NCI-H82 (cell line): ENCODE measurements around the gene PAM.
"Not testable (repeated sequence)": the region's sequence is repeated elsewhere in the genome, so short reads cannot be mapped to it uniquely, and the experiment has no call there.

ENCODE experiments used
- DNase-seq: peaks from one replicate; lab custom pipeline; 2025; lab: John Stamatoyannopoulos, UW

Gene PAM

DNA sequence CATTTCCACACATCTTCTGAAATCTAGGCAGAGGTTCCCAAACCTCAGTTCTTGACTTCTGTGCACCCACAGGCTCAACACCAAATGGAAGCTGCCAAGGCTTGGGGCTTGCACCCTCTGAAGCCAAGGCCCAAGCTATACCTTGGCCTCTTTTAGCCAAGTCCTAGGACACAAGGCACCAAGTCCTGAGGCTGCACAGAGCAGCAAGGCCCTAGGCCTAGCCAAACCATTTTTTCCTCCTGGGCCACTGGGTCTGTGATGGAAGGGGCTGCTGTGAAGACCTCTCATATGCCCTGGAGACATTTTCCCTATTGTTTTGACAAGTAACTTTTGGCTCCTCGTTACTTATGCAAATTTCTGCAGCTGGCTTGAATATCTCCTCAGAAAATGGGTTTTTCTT, 244.5 kb downstream of the PAM start:
- not testable (repeated sequence) for DNase-seq

DNA sequence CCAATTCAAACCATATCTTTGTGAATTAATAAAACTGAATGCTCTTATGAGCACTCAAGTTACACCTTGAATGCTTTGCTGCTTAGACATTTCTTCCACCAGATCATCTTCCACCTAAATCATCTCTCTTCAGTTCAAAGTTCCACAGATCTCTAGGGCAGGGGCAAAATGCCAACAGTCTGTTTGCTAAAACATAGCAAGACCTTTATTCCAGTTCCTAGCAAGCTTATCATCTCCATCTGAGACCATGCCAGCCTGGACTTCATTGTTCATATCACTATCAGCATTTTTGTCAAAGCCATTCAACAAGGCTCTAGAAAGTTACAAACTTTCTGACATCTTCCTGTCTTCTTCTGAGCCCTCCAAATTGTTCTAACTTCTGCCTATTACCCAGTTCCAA, 245.0 kb downstream of the PAM start:
- no peak for DNase-seq

- peak; percentile 20 for DNase-seq
Observed at GRCh38 chr5:103003872-103004271, 248.8 kb downstream of the PAM start.

- peak; percentile 39 for DNase-seq
Observed at GRCh38 chr5:103005276-103005675, 250.2 kb downstream of the PAM start.

DNA sequence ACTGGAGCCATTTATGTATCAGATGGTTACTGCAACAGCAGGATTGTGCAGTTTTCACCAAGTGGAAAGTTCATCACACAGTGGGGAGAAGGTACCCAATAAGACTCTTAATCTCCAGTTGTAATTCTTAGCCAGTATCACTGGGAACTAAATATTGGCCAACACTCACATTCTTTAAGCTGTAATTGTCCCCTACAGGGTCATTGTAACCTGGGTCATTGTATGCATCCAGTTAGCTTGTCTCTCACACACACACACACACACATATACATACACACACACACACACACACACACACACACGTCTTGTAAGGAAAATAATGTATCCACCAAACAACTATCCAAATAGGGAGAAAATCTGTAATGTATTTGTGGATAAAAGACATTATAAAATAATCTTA, 251.8 kb downstream of the PAM start:
- no peak for DNase-seq

- no peak for DNase-seq
Observed at GRCh38 chr5:103010168-103010567, 255.1 kb downstream of the PAM start.

GRCh38 chr5:103013933-103014552, 258.9 kb downstream of the PAM start:
- no peak for DNase-seq

GRCh38 chr5:103014983-103015382, 259.9 kb downstream of the PAM start:
- no peak for DNase-seq

- DNase-seq, result no peak
Observed at GRCh38 chr5:103016167-103016566, 261.1 kb downstream of the PAM start.

- no peak for DNase-seq
Observed at GRCh38 chr5:103019804-103020203, 264.7 kb downstream of the PAM start.

DNA sequence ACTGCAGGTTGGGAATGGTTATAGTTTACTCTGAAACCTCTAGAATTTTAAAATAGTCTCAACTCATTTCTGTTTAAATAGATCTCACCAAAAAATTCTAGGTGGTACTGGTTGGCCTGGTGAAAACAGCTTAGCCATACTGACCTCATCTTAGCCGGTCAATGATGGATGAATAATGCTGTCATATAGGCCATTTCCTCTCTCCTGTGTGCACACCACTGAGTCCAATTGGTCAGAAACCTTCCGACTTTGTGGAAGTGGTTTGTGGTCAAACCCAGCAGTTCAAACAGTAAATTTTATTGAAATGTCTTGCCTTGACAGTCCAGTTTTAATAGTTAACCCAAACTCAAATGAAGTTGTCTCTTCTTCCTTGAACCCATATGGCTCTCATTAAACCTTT, 266.2 kb downstream of the PAM start:
- no peak for DNase-seq

GRCh38 chr5:103027267-103027666, 272.2 kb downstream of the PAM start:
- no peak for DNase-seq

GRCh38 chr5:103031607-103032006, 276.5 kb downstream of the PAM start:
- DNase-seq, result no peak

GRCh38 chr5:103033696-103034095, 278.6 kb downstream of the PAM start:
- DNase-seq, result no peak

DNA sequence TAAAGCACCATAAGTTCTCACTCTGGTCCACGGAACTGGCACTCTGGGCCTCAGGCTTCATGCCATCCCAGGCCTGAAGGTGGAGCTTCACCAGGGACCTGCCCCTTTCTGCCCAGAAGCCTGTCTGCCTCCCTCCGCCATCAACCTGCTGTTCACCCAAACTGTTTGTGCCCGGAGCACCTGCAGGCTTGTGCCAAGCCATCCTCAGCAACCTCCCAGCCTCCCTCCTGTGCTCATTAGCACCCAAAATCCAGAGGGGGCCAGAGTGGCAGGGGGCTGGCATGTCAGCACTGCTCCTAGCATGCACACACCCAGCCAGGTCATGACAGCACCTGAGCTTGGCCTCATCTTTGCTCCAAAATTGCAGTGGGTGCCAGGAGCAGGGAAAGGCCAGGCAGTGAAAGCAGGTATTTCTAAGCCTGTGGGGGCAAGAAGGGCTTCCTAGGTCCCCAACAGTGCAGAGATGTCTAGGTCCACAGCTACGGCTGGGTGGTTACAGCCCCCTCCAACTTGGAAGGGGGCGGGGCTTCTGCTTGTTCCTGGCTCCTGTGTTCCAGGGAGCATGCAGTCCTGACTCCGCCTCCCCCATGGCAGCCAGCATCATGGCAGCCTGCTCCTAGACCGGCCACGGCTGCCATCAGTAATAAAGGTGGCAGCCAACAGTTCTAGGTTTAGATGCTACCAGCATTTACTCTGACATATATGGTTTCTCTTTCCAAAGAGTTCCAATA, 279.7 kb downstream of the PAM start:
- DNase-seq, result no peak

GRCh38 chr5:103035701-103036100, 280.6 kb downstream of the PAM start:
- no peak for DNase-seq

DNA sequence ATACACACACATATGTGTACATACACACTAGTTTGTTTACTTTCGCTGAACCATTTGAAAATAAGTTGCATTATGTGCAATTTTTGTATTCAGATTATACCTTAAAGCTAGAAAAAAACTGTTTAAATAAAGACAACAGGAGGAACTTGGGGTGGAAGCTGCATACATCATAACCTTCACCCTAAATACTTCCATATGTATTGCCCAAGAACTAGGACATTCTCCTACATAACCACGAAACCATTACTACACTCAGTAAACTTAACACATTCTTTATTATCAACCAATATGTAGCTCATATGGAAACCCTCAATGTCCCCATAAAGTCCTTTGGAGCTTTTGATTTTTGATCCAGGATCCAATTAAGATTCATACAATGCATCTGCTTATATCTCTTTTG, 281.5 kb downstream of the PAM start:
- DNase-seq, result no peak

GRCh38 chr5:103037673-103038455, 282.8 kb downstream of the PAM start:
- DNase-seq, result peak; percentile 3

- DNase-seq, result peak; percentile 40
Observed at GRCh38 chr5:103041071-103041676, 286.1 kb downstream of the PAM start.

DNA sequence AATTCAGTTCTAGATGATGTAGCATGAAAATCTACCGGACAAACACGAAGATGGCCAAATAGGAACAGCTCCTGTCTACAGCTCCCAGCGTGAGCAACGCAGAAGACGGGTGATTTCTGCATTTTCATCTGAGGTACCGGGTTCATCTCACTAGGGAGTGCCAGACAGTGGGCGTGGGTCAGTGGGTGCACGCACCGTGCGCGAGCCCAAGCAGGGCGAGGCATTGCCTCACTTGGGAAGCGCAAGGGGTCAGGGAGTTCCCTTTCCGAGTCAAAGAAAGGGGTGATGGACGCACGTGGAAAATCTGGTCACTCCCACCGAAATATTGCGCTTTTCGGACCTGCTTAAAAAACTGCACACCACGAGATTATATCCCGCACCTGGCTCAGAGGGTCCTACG, 291.6 kb downstream of the PAM start:
- DNase-seq, result not testable (repeated sequence)

- DNase-seq, result no peak
Observed at GRCh38 chr5:103057208-103058130, 302.4 kb downstream of the PAM start.

DNA sequence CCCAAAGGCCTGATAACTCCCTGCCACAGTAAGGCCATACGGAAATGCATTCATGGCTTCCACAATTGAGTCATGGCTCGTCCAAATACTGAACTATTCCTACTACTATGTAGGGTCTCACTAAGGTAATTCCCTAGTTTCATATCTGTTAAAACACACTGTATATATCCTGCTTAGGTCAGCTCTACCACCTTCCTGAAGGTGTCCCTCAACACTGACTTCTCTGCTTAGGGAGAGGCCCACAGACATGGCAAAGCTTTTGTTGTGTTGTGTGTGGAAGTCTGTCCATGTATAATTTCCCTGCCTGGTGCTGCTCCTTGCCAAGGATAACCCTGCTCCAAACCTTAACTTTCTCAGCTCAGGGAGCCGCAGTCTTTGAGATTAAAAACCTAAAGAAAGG, 304.4 kb downstream of the PAM start:
- no peak for DNase-seq
